Neuronal stem cell (in vitro differentiated cells): ENCODE measurements around the gene CSMD2.

Source experiments
- DNase-seq: peaks from one replicate; pipeline ENCODE4 v3.0.0-alpha.2; 2013; ENCODE audit warnings: low spot score
- H2AFZ ChIP-seq: one replicate; pipeline ENCODE4 v1.6.1; 2013; ENCODE audit warnings: mild to moderate bottlenecking, low read length, inconsistent platforms
- H2AK5ac ChIP-seq: 2 replicates; pipeline ENCODE4 v1.6.1; 2013; ENCODE audit warnings: low read depth, mild to moderate bottlenecking, inconsistent platforms, low read length, moderate library complexity, mixed read lengths
- H2BK120ac ChIP-seq: 2 replicates; pipeline ENCODE4 v1.6.1; 2013; ENCODE audit warnings: low read depth, mild to moderate bottlenecking, inconsistent platforms, low read length, moderate library complexity, mixed read lengths
- H2BK12ac ChIP-seq: one replicate; pipeline ENCODE4 v1.6.1; 2013; ENCODE audit warnings: low read length, inconsistent platforms
- H2BK15ac ChIP-seq: 2 replicates; pipeline ENCODE4 v1.6.1; 2013; ENCODE audit warnings: mild to moderate bottlenecking, low read length, inconsistent platforms, mixed read lengths
- H2BK5ac ChIP-seq: one replicate; pipeline ENCODE4 v1.6.1; 2013; ENCODE audit warnings: inconsistent platforms, mild to moderate bottlenecking, low read length, moderate library complexity
- H3K14ac ChIP-seq: one replicate; pipeline ENCODE4 v1.6.1; 2013; ENCODE audit warnings: low read length, inconsistent platforms
- H3K18ac ChIP-seq: 2 replicates; pipeline ENCODE4 v1.6.1; 2013; ENCODE audit warnings: low read length, inconsistent platforms
- H3K23ac ChIP-seq: 2 replicates; pipeline ENCODE4 v1.6.1; 2013; ENCODE audit warnings: low read depth, mild to moderate bottlenecking, mixed read lengths, low read length, inconsistent platforms; ENCODE audit not compliant: poor library complexity
- H3K27ac ChIP-seq: replicated peaks from 3 replicates; pipeline ENCODE4 v1.5.1; 2013; ENCODE audit warnings: low read length, inconsistent platforms
- H3K27me3 ChIP-seq, 3 experiments: 2 replicates each; pipeline ENCODE4 v1.6.1; 2013; ENCODE audit warnings: low read length in 3 of 3, mild to moderate bottlenecking in 2 of 3, inconsistent platforms in 1 of 3, low read depth in 1 of 3, mixed read lengths in 1 of 3, moderate library complexity in 1 of 3; ENCODE audit not compliant: control insufficient read depth in 3 of 3, insufficient read depth in 3 of 3
- H3K36me3 ChIP-seq, 2 donors: replicated peaks in 1 of 2; 2 replicates each; pipeline ENCODE4 v1.6.1; 2013; ENCODE audit warnings: low read length in 2 of 2; ENCODE audit not compliant: control insufficient read depth in 2 of 2, insufficient read depth in 2 of 2
- H3K4ac ChIP-seq: 2 replicates; pipeline ENCODE4 v1.6.1; 2013; ENCODE audit warnings: inconsistent platforms, mild to moderate bottlenecking, low read length, moderate library complexity
- H3K4me1 ChIP-seq, 2 donors: 1 replicate in 1 of 2; 2 replicates in 1 of 2; pipeline ENCODE4 v1.6.1; 2013; ENCODE audit warnings: low read length in 2 of 2, low read depth in 1 of 2; ENCODE audit not compliant: control insufficient read depth in 2 of 2, insufficient read depth in 1 of 2
- H3K4me2 ChIP-seq: one replicate; pipeline ENCODE4 v1.6.1; 2013; ENCODE audit warnings: mild to moderate bottlenecking, low read length, inconsistent platforms; ENCODE audit not compliant: insufficient read depth, poor library complexity, severe bottlenecking
- H3K4me3 ChIP-seq, 2 donors: 2 replicates each; pipeline ENCODE4 v1.5.1; 2013; ENCODE audit warnings: low read length in 2 of 2, mild to moderate bottlenecking in 2 of 2, inconsistent platforms in 1 of 2, moderate library complexity in 1 of 2
- H3K79me1 ChIP-seq: one replicate; pipeline ENCODE4 v1.6.1; 2013; ENCODE audit warnings: low read depth, mild to moderate bottlenecking, inconsistent platforms, low read length, moderate library complexity
- H3K9ac ChIP-seq: one replicate; pipeline ENCODE4 v1.6.1; 2013; ENCODE audit warnings: mild to moderate bottlenecking, low read depth, low read length, inconsistent platforms; ENCODE audit not compliant: poor library complexity
- H3K9me3 ChIP-seq, 2 donors: replicated peaks in 1 of 2; 2 replicates each; pipeline versions ENCODE3 to v1.6.1; 2013; ENCODE audit warnings: low read length in 2 of 2, mild to moderate bottlenecking in 2 of 2, inconsistent platforms in 1 of 2, low read depth in 1 of 2, mixed read lengths in 1 of 2, moderate library complexity in 1 of 2; ENCODE audit not compliant: control insufficient read depth in 2 of 2, insufficient read depth in 1 of 2
- H4K8ac ChIP-seq: one replicate; pipeline ENCODE4 v1.6.1; 2013; ENCODE audit warnings: low read depth, mild to moderate bottlenecking, inconsistent platforms, low read length, moderate library complexity
- H4K91ac ChIP-seq: one replicate; pipeline ENCODE4 v1.6.1; 2013; ENCODE audit warnings: low read length, low read depth, mild to moderate bottlenecking, inconsistent platforms; ENCODE audit not compliant: poor library complexity
- WGBS, 2 donors: extraction: QIAGEN DNeasy Blood & Tissue Kit; methylation state at CpG; one replicate each; pipeline ENCODE4 v1.1.7; 2013; ENCODE audit warnings: missing lambda C conversion rate in 2 of 2, mixed read lengths in 1 of 2; ENCODE audit not compliant: insufficient read length in 2 of 2, insufficient replicate concordance in 1 of 2; ENCODE audit errors: extremely low coverage in 2 of 2; 5-methylcytosine and 5-hydroxymethylcytosine counted together

The CSMD2 gene

DNA sequence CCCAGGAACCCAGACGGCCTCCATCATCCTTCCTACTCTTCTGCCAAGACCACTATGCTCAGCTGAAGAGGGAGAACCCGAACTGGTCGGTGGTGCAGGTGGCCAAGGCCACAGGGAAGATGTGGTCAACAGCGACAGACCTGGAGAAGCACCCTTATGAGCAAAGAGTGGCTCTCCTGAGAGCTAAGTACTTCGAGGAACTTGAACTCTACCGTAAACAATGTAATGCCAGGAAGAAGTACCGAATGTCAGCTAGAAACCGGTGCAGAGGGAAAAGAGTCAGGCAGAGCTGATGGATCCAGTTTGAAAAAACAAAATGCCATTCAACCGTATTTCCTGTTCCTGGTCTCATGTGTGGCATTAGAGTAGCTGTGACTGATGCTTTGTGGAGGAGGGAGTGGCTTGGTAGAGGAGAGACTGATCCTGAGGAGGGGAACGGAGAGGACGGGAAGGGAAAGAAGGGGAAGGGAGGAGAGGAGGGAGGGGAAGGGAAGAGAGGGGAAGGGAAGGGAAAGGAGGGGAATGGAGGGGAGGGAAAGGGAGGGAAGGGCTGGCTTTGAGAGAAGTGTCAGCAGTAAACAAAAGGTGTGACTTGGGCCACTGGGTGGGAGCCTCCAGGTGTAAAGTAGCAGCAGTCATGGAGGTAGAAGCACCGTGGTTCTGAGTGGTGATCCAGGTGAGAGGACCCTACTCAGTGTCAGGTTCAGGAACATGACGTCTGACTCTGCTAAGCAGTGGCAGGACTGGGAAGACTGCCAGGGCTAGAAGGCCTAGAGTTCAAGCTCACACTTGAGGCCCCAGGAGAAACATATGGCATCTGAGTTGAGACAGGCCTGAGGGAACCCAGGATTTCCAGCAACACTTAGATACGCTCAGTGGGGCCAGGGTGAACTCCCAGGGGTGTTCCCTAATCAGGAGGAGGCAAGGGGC lies 300.3 kb downstream of the CSMD2 start:
- H3K4me1 ChIP-seq = no peaks in the 10 kb centered on the region
- H3K79me1 ChIP-seq = peaks cover 1% of the 10 kb centered on the region
- no peak overlapping the region for H2AFZ ChIP-seq
- no peak overlapping the region for H2BK5ac ChIP-seq
- no peak overlapping the region for H3K4ac ChIP-seq
- no peaks in the 10 kb centered on the region for H3K9me3 ChIP-seq
- no peak overlapping the region for H3K18ac ChIP-seq
- H2BK12ac ChIP-seq = no peak overlapping the region
- no peak overlapping the region for H3K4me2 ChIP-seq
- no peak overlapping the region for H4K91ac ChIP-seq
- H3K27me3 ChIP-seq = peaks cover 0 to 4% (median 0%) of the 10 kb centered on the region in 3 experiments
- no peaks in the 10 kb centered on the region for H3K36me3 ChIP-seq
- H4K8ac ChIP-seq = no peak overlapping the region
- H3K9ac ChIP-seq = no peak overlapping the region
- no peak overlapping the region for H2BK120ac ChIP-seq
- no peak overlapping the region for H3K23ac ChIP-seq
- no peak overlapping the region for H2AK5ac ChIP-seq
- no peak for DNase-seq
- no CpG with 5 or more reads among the region's 14 CpGs for WGBS, 2 donors
- no peak overlapping the region for H3K4me3 ChIP-seq
- no peak overlapping the region for H2BK15ac ChIP-seq
- H3K14ac ChIP-seq = no peak overlapping the region
- no peak overlapping the region for H3K27ac ChIP-seq

DNA sequence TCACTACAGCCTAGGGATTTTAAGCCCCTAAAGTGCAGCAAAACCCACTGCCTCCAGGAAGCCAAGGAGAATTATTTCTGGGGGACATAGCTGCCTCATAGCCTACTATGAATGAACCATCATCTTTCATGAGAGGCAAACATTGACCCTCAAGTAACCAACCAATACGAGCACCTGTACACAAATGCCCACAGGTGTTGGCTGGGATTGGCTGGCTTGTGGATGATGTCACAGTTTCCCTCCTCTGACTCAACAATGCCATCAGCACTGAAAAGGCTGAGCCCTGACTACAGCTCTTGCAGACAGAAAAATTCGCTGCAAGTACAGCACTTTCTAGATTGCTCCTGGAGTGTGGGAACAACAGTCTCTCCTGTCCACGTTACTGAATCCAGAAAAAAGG lies 301.3 kb downstream of the CSMD2 start, which contains the start of gene HMGB4:
HMGB4 (plus strand) TSS at position 301 of the 400 bp plus-strand sequence. CDS start 113 bp downstream, outside the sequence.
- no peaks in the 10 kb centered on the region for H3K4me1 ChIP-seq
- H2AK5ac ChIP-seq = no peak within 1 kb of the TSS
- H2AFZ ChIP-seq = no peak within 1 kb of the TSS
- DNase-seq = no peak
- no peaks in the 10 kb centered on the region for H3K27me3 ChIP-seq
- no peak within 1 kb of the TSS for H3K9ac ChIP-seq
- H3K4me2 ChIP-seq = no peak within 1 kb of the TSS
- no peak within 1 kb of the TSS for H3K4me3 ChIP-seq
- H3K23ac ChIP-seq = no peak within 1 kb of the TSS
- WGBS, 2 donors = no CpG with 5 or more reads among the region's 3 CpGs
- H2BK5ac ChIP-seq = no peak within 1 kb of the TSS
- H3K27ac ChIP-seq = no peak within 1 kb of the TSS
- no peak within 1 kb of the TSS for H4K8ac ChIP-seq
- no peak within 1 kb of the TSS for H2BK15ac ChIP-seq
- H3K36me3 ChIP-seq = no peaks in the 10 kb centered on the region
- no peak within 1 kb of the TSS for H3K14ac ChIP-seq
- peaks cover 1% of the 10 kb centered on the region for H3K79me1 ChIP-seq
- no peaks in the 10 kb centered on the region for H3K9me3 ChIP-seq
- no peak within 1 kb of the TSS for H3K18ac ChIP-seq
- H2BK120ac ChIP-seq = no peak within 1 kb of the TSS
- no peak within 1 kb of the TSS for H4K91ac ChIP-seq
- no peak within 1 kb of the TSS for H2BK12ac ChIP-seq
- H3K4ac ChIP-seq = no peak within 1 kb of the TSS

DNA sequence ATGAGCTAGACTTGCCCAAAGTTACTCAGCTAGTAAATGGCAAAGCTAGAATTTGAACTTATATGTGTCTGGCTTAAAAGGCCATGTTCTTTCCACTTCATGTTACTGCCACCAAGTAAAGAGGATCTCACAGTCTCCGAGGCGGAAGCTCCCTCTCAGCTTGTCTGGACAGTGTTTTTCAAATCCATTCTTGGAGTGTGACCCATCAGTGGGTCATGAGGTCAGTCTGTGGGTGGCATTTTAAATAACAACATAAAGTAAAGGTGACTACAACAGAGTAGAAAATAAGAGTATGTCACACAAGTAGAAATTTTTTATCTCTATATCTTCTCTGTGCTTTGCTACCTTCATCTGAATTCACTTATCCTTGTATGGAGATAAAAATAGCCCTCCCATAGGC lies 304.4 kb downstream of the CSMD2 start:
- Histone ChIP-seq H3K27ac (no peak overlapping the region), H3K79me1 (no peaks in the 10 kb centered on the region), H3K18ac (no peak overlapping the region), H3K36me3 (no peaks in the 10 kb centered on the region), H3K9ac (no peak overlapping the region), H3K4me3 (no peak overlapping the region), H4K91ac (no peak overlapping the region), H2AFZ (no peak overlapping the region), H2BK5ac (no peak overlapping the region), H3K4ac (no peak overlapping the region), H2BK12ac (no peak overlapping the region), H2BK120ac (no peak overlapping the region), H3K23ac (no peak overlapping the region), H3K4me1 (no peaks in the 10 kb centered on the region), H3K4me2 (no peak overlapping the region), H2AK5ac (no peak overlapping the region), H4K8ac (no peak overlapping the region), H3K27me3 (no peaks in the 10 kb centered on the region), H3K14ac (no peak overlapping the region), H3K9me3 (no peaks in the 10 kb centered on the region), H2BK15ac (no peak overlapping the region)
- DNase-seq = no peak
- no CpG with 5 or more reads among the region's 2 CpGs for WGBS, 2 donors

DNA sequence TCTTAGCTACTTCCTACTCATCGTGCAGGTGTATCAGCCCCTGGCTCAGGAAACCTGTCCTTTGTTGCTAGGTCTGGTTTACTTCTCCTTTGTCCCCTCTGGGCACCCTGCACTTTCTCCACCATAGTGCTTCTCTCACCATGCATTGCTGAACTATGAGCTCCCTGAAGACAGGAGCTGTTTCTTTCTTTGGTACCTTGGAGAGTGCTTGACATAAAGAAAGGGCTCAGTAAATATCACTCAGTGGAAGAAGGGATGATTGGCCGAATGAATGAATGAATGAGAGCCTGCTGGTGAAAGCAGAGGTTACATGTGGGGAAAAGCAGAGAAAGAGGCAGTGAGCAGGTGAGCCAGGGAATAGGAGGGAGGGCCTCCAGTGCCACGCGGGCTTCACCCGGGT lies 310.9 kb downstream of the CSMD2 start:
- H2BK5ac ChIP-seq = no peak overlapping the region
- DNase-seq = no peak

More for the DNA sequence above, 310.9 kb downstream of the CSMD2 start:
- no peak overlapping the region for H4K8ac ChIP-seq
- no peaks in the 10 kb centered on the region for H3K9me3 ChIP-seq
- no peak overlapping the region for H3K18ac ChIP-seq
- no peaks in the 10 kb centered on the region for H3K36me3 ChIP-seq
- no peaks in the 10 kb centered on the region for H3K4me1 ChIP-seq
- no peaks in the 10 kb centered on the region for H3K79me1 ChIP-seq
- H4K91ac ChIP-seq = no peak overlapping the region
- H3K4me3 ChIP-seq = no peak overlapping the region
- H3K23ac ChIP-seq = no peak overlapping the region
- H3K4ac ChIP-seq = no peak overlapping the region
- H2BK120ac ChIP-seq = no peak overlapping the region
- no peak overlapping the region for H3K4me2 ChIP-seq
- no peak overlapping the region for H2AK5ac ChIP-seq
- no peaks in the 10 kb centered on the region for H3K27me3 ChIP-seq
- H3K14ac ChIP-seq = no peak overlapping the region
- H2BK15ac ChIP-seq = no peak overlapping the region
- H3K9ac ChIP-seq = no peak overlapping the region
- H3K27ac ChIP-seq = no peak overlapping the region
- no peak overlapping the region for H2BK12ac ChIP-seq
- no CpG with 5 or more reads among the region's 5 CpGs for WGBS, 2 donors
- H2AFZ ChIP-seq = no peak overlapping the region
